ENCODE measurements around the gene FHIT.

- TF ChIP-seq CTCF (conservative IDR thresholded peaks at IDR 0.05; ENCODE audit: low read depth, low read length) (no peak), EZH2 (IDR thresholded peaks at IDR 0.05; ENCODE audit: low read length, unreplicated experiment) (no peak)
Measured at GRCh38 chr3:60025096-60026050, 1225.9 kb downstream of the FHIT start.

Measured in PC-3 (cell line).